Osteocyte (in vitro differentiated cells): ENCODE results near the gene ST6GALNAC2. TPM values are rescaled to one million over a fixed set of nuclear protein-coding genes. Genes with fewer than 3 reads are reported as not detected.

Source experiments
- DNase-seq: peaks from one replicate; pipeline ENCODE4 v3.0.0; 2021; ENCODE audit warnings: mixed read lengths; ENCODE audit not compliant: unreplicated experiment; ENCODE audit errors: extremely low spot score
- H3K27ac Mint-ChIP-seq: one replicate; pipeline ENCODE4 v1.8.0; 2021; ENCODE audit warnings: mild to moderate bottlenecking, mixed read lengths; ENCODE audit not compliant: unreplicated experiment
- H3K27me3 Mint-ChIP-seq: one replicate; pipeline ENCODE4 v1.8.0; 2021; ENCODE audit warnings: mixed read lengths; ENCODE audit not compliant: unreplicated experiment
- H3K36me3 Mint-ChIP-seq: one replicate; pipeline ENCODE4 v1.8.0; 2021; ENCODE audit warnings: mixed read lengths; ENCODE audit not compliant: unreplicated experiment
- H3K4me1 Mint-ChIP-seq: one replicate; pipeline ENCODE4 v1.8.0; 2021; ENCODE audit warnings: mixed read lengths; ENCODE audit not compliant: unreplicated experiment
- H3K4me3 Mint-ChIP-seq: one replicate; pipeline ENCODE4 v1.8.0; 2021; ENCODE audit warnings: mild to moderate bottlenecking, moderate library complexity, mixed read lengths; ENCODE audit not compliant: unreplicated experiment
- H3K9me3 Mint-ChIP-seq: one replicate; pipeline ENCODE4 v1.8.0; 2021; ENCODE audit warnings: mixed read lengths; ENCODE audit not compliant: unreplicated experiment
- CTCF ChIP-seq: fragments of 200-600 bp; sonication (generic); IDR thresholded peaks from 2 replicates; pipeline ENCODE4 v1.5.0; 2021; ENCODE audit warnings: antibody characterized with exemption, mild to moderate bottlenecking, moderate library complexity
- long read RNA-seq: library from polyadenylated mRNA; unstranded; transcript quantifications from one replicate; pipeline ENCODE4 v2.0.0, GENCODE V29; 2021
- total RNA-seq: library from RNA; stranded (reverse); gene quantifications from 2 replicates; pipeline ENCODE4 v1.2.1, GENCODE V29; 2021

The ST6GALNAC2 gene
- total RNA-seq: 1.9 and 3.3 TPM in 2 replicates
- long read RNA-seq, partial matches to known transcripts: 0 of 4 reads
- long read RNA-seq, other reads (novel, unspliced or antisense): 3 of 4 reads

- H3K27ac Mint-ChIP-seq: no peak within 1 kb of the TSS
- no peaks in the 10 kb centered on the region for H3K9me3 Mint-ChIP-seq
- peak; percentile 28 for TF ChIP-seq CTCF
- DNase-seq: peak; percentile 87
- H3K4me3 Mint-ChIP-seq: peak within 1 kb of the TSS; percentile 69
- H3K27me3 Mint-ChIP-seq: peaks cover 6% of the 10 kb centered on the region
- peaks cover 15% of the 10 kb centered on the region for H3K4me1 Mint-ChIP-seq
- H3K36me3 Mint-ChIP-seq: no peaks in the 10 kb centered on the region
These were observed at the start of gene ST6GALNAC2 for GRCh38 chr17:76585649-76586593. Gene ST6GALNAC2 (minus strand): TSS chr17:76585860. CDS start chr17:76585808, 52 bp downstream.

- Mint-ChIP-seq H3K36me3 (no peaks in the 10 kb centered on the region), H3K4me3 (no peak overlapping the region), H3K27ac (no peak overlapping the region), H3K4me1 (peaks cover 5% of the 10 kb centered on the region), H3K9me3 (no peaks in the 10 kb centered on the region), H3K27me3 (peaks cover 4% of the 10 kb centered on the region)
- no peak for TF ChIP-seq CTCF
- DNase-seq: no peak
These were observed 49.4 kb upstream of the ST6GALNAC2 start for GRCh38 chr17:76635039-76635438.

GRCh38 chr17:76633628-76634328, 48.1 kb upstream of the ST6GALNAC2 start:
- TF ChIP-seq CTCF: no peak
- H3K4me3 Mint-ChIP-seq: no peak overlapping the region
- H3K36me3 Mint-ChIP-seq: no peaks in the 10 kb centered on the region
- peaks cover 4% of the 10 kb centered on the region for H3K27me3 Mint-ChIP-seq
- no peak for DNase-seq
- no peak overlapping the region for H3K27ac Mint-ChIP-seq
- H3K9me3 Mint-ChIP-seq: no peaks in the 10 kb centered on the region
- peaks cover 5% of the 10 kb centered on the region for H3K4me1 Mint-ChIP-seq

GRCh38 chr17:76631821-76632565, 46.3 kb upstream of the ST6GALNAC2 start:
- H3K9me3 Mint-ChIP-seq: no peaks in the 10 kb centered on the region
- no peak overlapping the region for H3K4me3 Mint-ChIP-seq
- no peak overlapping the region for H3K27ac Mint-ChIP-seq
- no peak for TF ChIP-seq CTCF
- no peaks in the 10 kb centered on the region for H3K27me3 Mint-ChIP-seq
- H3K36me3 Mint-ChIP-seq: no peaks in the 10 kb centered on the region
- H3K4me1 Mint-ChIP-seq: peaks cover 5% of the 10 kb centered on the region
- DNase-seq: no peak
